PC-3 (cell line): ENCODE data around the gene FASLG.

Source experiments
- EZH2 ChIP-seq: fragments of 300-600 bp; sonication (generic); IDR thresholded peaks from one replicate; pipeline ENCODE4 v1.6.1; 2017; ENCODE audit warnings: antibody characterized with exemption, mild to moderate bottlenecking, low read length; ENCODE audit not compliant: unreplicated experiment
- TF ChIP-seq, protein P1 (sequence below): fragments of 300-600 bp; sonication (generic); conservative IDR thresholded peaks from 2 replicates; pipeline ENCODE4 v1.5.1; 2017; ENCODE audit warnings: antibody characterized with exemption, low read depth, mild to moderate bottlenecking, low read length

DNA sequence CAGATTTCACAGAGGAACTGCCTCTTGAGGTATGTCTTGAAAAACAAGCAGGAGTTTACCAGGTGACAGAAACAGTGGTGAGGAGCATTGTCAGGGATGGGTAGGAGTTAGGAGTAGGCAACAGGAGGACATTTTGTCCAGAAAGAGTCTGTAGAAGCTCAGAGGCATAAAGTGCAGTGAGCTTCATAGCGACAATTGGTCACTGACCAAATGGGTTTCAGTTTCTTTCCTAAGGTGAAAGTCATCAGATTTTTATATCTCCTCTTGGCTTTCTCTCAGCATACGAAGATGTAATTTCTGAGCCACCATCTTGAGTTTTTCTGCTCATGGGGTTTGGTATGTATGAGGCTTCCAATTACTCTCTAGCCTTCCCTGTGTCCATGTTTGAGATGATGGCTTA is 29.3 kb upstream of the FASLG start:
- TF ChIP-seq, protein P1, sequence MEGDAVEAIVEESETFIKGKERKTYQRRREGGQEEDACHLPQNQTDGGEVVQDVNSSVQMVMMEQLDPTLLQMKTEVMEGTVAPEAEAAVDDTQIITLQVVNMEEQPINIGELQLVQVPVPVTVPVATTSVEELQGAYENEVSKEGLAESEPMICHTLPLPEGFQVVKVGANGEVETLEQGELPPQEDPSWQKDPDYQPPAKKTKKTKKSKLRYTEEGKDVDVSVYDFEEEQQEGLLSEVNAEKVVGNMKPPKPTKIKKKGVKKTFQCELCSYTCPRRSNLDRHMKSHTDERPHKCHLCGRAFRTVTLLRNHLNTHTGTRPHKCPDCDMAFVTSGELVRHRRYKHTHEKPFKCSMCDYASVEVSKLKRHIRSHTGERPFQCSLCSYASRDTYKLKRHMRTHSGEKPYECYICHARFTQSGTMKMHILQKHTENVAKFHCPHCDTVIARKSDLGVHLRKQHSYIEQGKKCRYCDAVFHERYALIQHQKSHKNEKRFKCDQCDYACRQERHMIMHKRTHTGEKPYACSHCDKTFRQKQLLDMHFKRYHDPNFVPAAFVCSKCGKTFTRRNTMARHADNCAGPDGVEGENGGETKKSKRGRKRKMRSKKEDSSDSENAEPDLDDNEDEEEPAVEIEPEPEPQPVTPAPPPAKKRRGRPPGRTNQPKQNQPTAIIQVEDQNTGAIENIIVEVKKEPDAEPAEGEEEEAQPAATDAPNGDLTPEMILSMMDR, result no peak
- TF ChIP-seq EZH2, result no peak
